OCI-LY7 (cell line): ENCODE data around the gene KIR2DL3. TPM values are rescaled to one million over a fixed set of nuclear protein-coding genes. Genes with fewer than 3 reads are reported as not detected.
"Not testable (repeated sequence)": the region's sequence is repeated elsewhere in the genome, so short reads cannot be mapped to it uniquely, and the experiment has no call there.

Experiments
- BruUV-seq: library from RNA; stranded (reverse); fragments of 400-500 nt; replicated peaks from 2 replicates; lab custom pipeline; 2021; lab: Mats Ljungman, UMichigan
- CTCF ChIA-PET: fragments of 300-600 bp; sonication (Branson Sonifier 250); formaldehyde crosslinking; loops from one replicate; lab custom pipeline; 2022; ENCODE audit warnings: antibody characterized with exemption; ENCODE audit not compliant: unreplicated experiment; lab: Charles Lee
- POLR2A ChIA-PET: fragments of 300-600 bp; sonication (Branson Sonifier 250); formaldehyde crosslinking; loops from one replicate; lab custom pipeline; 2022; ENCODE audit warnings: antibody characterized with exemption; lab: Charles Lee
- DNase-seq: peaks from one replicate; pipeline ENCODE4 v3.0.0-alpha.2; 2015; ENCODE audit warnings: low spot score
- H2AFZ ChIP-seq: fragments of 200-600 bp; sonication (generic), shearing (Covaris generic); 2 replicates; pipeline ENCODE4 v1.6.1; 2014; ENCODE audit warnings: mild to moderate bottlenecking, antibody characterized with exemption, low read length, moderate library complexity
- H3K27ac ChIP-seq: fragments of 200-600 bp; sonication (generic); 2 replicates; pipeline ENCODE4 v1.5.1; 2014; ENCODE audit warnings: mixed run types, low read depth, mild to moderate bottlenecking, moderate library complexity, low read length, inconsistent platforms; ENCODE audit not compliant: poor library complexity, severe bottlenecking
- H3K36me3 ChIP-seq: fragments of 200-600 bp; sonication (generic); 2 replicates; pipeline ENCODE4 v1.6.1; 2014; ENCODE audit warnings: mild to moderate bottlenecking, antibody characterized with exemption, low read length, moderate library complexity, mixed read lengths; ENCODE audit not compliant: insufficient read depth
- H3K4me1 ChIP-seq: fragments of 200-600 bp; sonication (generic); 2 replicates; pipeline ENCODE4 v1.5.1; 2014; ENCODE audit warnings: mild to moderate bottlenecking, low read length; ENCODE audit not compliant: insufficient read depth, poor library complexity, severe bottlenecking
- H3K4me2 ChIP-seq: fragments of 200-600 bp; sonication (generic); 2 replicates; pipeline ENCODE4 v1.6.1; 2014; ENCODE audit warnings: mild to moderate bottlenecking, low read length
- H3K4me3 ChIP-seq: fragments of 200-600 bp; sonication (generic); 2 replicates; pipeline ENCODE4 v1.5.1; 2014; ENCODE audit warnings: mild to moderate bottlenecking, low read depth, low read length; ENCODE audit not compliant: poor library complexity, severe bottlenecking
- H3K79me2 ChIP-seq: fragments of 200-600 bp; sonication (generic); 2 replicates; pipeline ENCODE4 v1.6.1; 2016; ENCODE audit warnings: low read depth, mild to moderate bottlenecking, low read length, moderate library complexity, mixed read lengths; ENCODE audit not compliant: insufficient read depth
- H3K9me2 ChIP-seq: fragments of 200-600 bp; sonication (generic); 2 replicates; pipeline ENCODE4 v1.6.1; 2016; ENCODE audit warnings: mild to moderate bottlenecking, low read length, mixed read lengths; ENCODE audit not compliant: insufficient read depth
- H3K9me3 ChIP-seq: fragments of 200-600 bp; sonication (generic); 2 replicates; pipeline ENCODE4 v1.6.1; 2014; ENCODE audit warnings: mild to moderate bottlenecking, mixed run types, low read length, mixed read lengths
- H4K20me1 ChIP-seq: fragments of 200-600 bp; sonication (generic); 2 replicates; pipeline ENCODE4 v1.6.1; 2014; ENCODE audit warnings: mild to moderate bottlenecking, antibody characterized with exemption, low read length, moderate library complexity, mixed read lengths; ENCODE audit not compliant: insufficient read depth
- intact Hi-C: fragments of 100-400 bp; cut with micrococcal nuclease; formaldehyde crosslinking; loops from one replicate; pipeline ENCODE4 v1.10.0; 2022; ENCODE audit not compliant: unreplicated experiment
- total RNA-seq, 2 experiments: library from RNA; depleted of rRNA in 1 of 2; stranded (reverse); fragments of >200 nt in 1 of 2; shearing (Covaris generic) in 1 of 2; gene quantifications; 2 replicates each; pipeline ENCODE4 v1.2.3, GENCODE V29; 2014 to 2022

KIR2DL3 gene
- total RNA-seq, 2 experiments from 2014 or later: not detected

DNA sequence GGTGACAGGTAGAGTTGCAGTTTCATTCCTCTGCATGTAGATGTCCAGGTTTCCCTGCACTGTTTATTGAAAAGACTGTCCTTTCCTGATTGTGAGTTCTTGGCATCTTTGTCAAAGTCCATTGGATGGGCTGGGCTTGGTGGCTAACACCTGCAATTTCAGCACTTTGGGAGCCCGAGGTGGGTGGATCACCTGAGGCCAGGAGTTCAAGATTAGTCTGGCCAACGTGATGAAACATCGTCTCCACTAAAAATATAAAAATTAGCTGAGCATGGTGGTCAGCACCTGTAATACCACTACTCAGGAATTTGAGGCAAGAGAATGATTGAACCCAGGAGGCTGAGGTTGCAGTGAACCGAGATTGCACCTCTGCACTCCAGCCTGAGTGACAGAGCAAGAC, 39.5 kb downstream of the KIR2DL3 start:
- BruUV-seq, intact Hi-C loops, H3K4me1 ChIP-seq, H3K36me3 ChIP-seq, H3K4me2 ChIP-seq, POLR2A ChIA-PET, H3K4me3 ChIP-seq, H4K20me1 ChIP-seq, H3K9me3 ChIP-seq, DNase-seq, H2AFZ ChIP-seq, H3K27ac ChIP-seq, CTCF ChIA-PET, H3K79me2 ChIP-seq, H3K9me2 ChIP-seq: not testable (repeated sequence)

DNA sequence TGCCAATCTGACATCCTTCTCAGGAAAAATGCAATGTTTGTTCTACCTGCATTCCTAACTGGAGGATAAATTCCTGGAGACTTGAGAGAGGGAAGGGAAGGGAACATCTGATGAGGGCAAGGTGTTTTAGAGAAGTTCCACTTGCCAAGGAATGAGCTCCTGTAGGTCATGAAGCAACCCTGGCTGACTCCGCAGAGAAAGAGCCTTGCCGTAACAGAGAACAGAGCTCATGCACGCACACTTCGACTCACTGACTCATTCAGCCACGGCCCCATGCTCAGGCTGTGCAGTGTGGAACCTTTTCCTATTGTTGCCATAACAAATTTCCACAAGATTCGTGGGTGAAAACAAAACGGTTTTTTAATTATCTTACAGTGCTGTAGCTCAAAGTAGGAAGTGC, 40.6 kb downstream of the KIR2DL3 start:
- POLR2A ChIA-PET, H4K20me1 ChIP-seq, BruUV-seq, H3K4me1 ChIP-seq, intact Hi-C loops, H3K4me2 ChIP-seq, H3K4me3 ChIP-seq, H3K9me3 ChIP-seq, H2AFZ ChIP-seq, H3K36me3 ChIP-seq, CTCF ChIA-PET, DNase-seq, H3K79me2 ChIP-seq, H3K9me2 ChIP-seq, H3K27ac ChIP-seq: not testable (repeated sequence)

DNA sequence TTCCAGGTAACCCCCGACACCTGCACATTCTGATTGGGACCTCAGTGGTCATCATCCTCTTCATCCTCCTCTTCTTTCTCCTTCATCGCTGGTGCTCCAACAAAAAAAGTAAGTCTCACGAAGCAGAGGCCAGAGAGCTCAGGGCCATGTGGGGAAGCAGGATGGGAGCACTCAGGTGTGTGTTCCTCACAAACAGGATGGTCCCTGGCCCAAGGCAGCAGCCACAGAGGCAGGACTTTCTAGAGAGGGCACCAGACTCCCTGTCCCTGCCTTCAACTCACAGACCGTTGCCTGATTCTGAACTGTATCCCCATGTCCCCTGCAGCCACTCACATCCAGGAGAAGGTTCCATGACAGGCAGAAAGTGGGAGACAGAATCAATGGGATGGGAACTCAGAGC, 44.6 kb downstream of the KIR2DL3 start:
- intact Hi-C loops, H3K4me1 ChIP-seq, POLR2A ChIA-PET, H3K4me3 ChIP-seq, H4K20me1 ChIP-seq, H2AFZ ChIP-seq, H3K27ac ChIP-seq, H3K9me2 ChIP-seq, H3K36me3 ChIP-seq, H3K4me2 ChIP-seq, H3K79me2 ChIP-seq, H3K9me3 ChIP-seq, CTCF ChIA-PET, DNase-seq, BruUV-seq: not testable (repeated sequence)

DNA sequence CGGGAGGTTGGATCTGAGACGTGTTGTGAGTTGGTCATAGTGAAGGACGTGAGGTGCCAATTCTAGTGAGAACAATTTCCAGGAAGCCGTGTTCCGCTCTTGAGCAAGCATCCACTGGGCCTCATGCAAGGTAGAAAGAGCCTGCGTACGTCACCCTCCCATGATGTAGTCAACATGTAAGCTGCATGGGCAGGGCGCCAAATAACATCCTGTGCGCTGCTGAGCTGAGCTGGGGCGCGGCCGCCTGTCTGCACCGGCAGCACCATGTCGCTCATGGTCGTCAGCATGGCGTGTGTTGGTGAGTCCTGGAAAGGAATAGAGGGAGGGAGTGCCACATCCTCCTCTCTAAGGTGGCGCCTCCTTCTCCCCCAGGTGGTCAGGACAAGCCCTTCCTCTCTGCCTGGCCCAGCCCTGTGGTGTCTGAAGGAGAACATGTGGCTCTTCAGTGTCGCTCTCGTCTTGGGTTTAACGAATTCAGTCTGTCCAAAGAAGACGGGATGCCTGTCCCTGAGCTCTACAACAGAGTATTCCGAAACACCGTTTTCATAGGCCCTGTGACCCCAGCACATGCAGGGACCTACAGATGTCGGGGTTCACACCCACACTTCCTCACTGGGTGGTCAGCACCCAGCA, 47.9 kb downstream of the KIR2DL3 start:
- H3K4me1 ChIP-seq, H2AFZ ChIP-seq, H3K9me2 ChIP-seq, CTCF ChIA-PET, H3K79me2 ChIP-seq, DNase-seq, H3K9me3 ChIP-seq, BruUV-seq, H3K36me3 ChIP-seq, H4K20me1 ChIP-seq, intact Hi-C loops, H3K4me2 ChIP-seq, H3K27ac ChIP-seq, POLR2A ChIA-PET, H3K4me3 ChIP-seq: not testable (repeated sequence)

DNA sequence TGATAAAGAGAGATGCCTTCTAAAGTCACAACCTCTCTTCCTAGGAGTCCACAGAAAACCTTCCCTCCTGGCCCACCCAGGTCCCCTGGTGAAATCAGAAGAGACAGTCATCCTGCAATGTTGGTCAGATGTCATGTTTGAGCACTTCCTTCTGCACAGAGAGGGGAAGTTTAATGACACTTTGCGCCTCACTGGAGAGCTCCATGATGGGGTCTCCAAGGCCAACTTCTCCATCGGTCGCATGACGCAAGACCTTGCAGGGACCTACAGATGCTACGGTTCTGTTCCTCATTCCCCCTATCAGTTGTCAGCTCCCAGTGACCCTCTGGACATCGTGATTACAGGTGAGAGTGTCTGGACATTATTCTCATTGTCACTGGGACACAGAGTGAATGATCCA, 49.8 kb downstream of the KIR2DL3 start:
- DNase-seq, POLR2A ChIA-PET, H3K9me2 ChIP-seq, CTCF ChIA-PET, H3K79me2 ChIP-seq, intact Hi-C loops, BruUV-seq, H3K9me3 ChIP-seq, H4K20me1 ChIP-seq, H3K4me1 ChIP-seq, H3K36me3 ChIP-seq, H3K4me2 ChIP-seq, H3K4me3 ChIP-seq, H2AFZ ChIP-seq, H3K27ac ChIP-seq: not testable (repeated sequence)
